Endothelial cell of umbilical vein (primary cell): ENCODE results near the gene HNRNPC. TPM values are rescaled to one million over a fixed set of nuclear protein-coding genes. Genes with fewer than 3 reads are reported as not detected.
A peak's percentile ranks its signal among the peaks of the same experiment; 100 is the strongest.

Experiments
- BruUV-seq: library from RNA; stranded (reverse); fragments of 400-500 nt; replicated peaks from 2 replicates; lab custom pipeline; 2021; lab: Mats Ljungman, UMichigan
- CTCF ChIA-PET: fragments of 300-600, 350-600 bp; sonication (Branson Sonifier 250); formaldehyde crosslinking; loops from one replicate; lab custom pipeline; 2021; ENCODE audit warnings: antibody characterized with exemption, inconsistent platforms; lab: Charles Lee
- POLR2A ChIA-PET: fragments of 300-600, 350-600 bp; sonication (Branson Sonifier 250); formaldehyde crosslinking; loops from one replicate; lab custom pipeline; 2021; ENCODE audit warnings: antibody characterized with exemption, inconsistent platforms; lab: Charles Lee
- DNase-seq: peaks from one replicate; pipeline ENCODE4 v3.0.0-alpha.2; 2011; ENCODE audit warnings: low read depth, low spot score
- FAIRE-seq: peaks from 2 replicates; lab custom pipeline; 2011; peaks lifted over from hg19 to GRCh38; lab: Jason Lieb, UNC
- H2AFZ ChIP-seq: 2 replicates; pipeline ENCODE4 v1.6.0; 2012; ENCODE audit warnings: low read depth, low read length, control low read depth, inconsistent platforms
- H3K27ac ChIP-seq: 2 replicates; pipeline ENCODE4 v1.5.1; 2011; ENCODE audit warnings: low read depth, mild to moderate bottlenecking, control low read depth, low read length, moderate library complexity; ENCODE audit not compliant: insufficient read depth
- H3K27me3 ChIP-seq, 2 experiments: 2 replicates each; pipeline versions ENCODE4 v1.6.0 to v1.6.1; 2011; ENCODE audit warnings: low read length in 2 of 2, mixed read lengths in 1 of 2; ENCODE audit not compliant: control insufficient read depth in 2 of 2, insufficient read depth in 2 of 2
- H3K36me3 ChIP-seq, 2 experiments: 2 replicates in 1 of 2; 3 replicates in 1 of 2; pipeline ENCODE4 v1.5.1; 2011; ENCODE audit warnings: low read length in 2 of 2, mild to moderate bottlenecking in 1 of 2, moderate library complexity in 1 of 2; ENCODE audit not compliant: control insufficient read depth in 2 of 2, insufficient read depth in 2 of 2; ENCODE audit errors: extremely low read depth in 1 of 2
- H3K4me1 ChIP-seq: 3 replicates; pipeline ENCODE4 v1.5.1; 2011; ENCODE audit warnings: mild to moderate bottlenecking, low read length; ENCODE audit not compliant: control insufficient read depth, insufficient read depth; ENCODE audit errors: extremely low read depth
- H3K4me2 ChIP-seq: 2 replicates; pipeline ENCODE4 v1.6.1; 2011; ENCODE audit warnings: low read length, control low read depth, mixed read lengths; ENCODE audit not compliant: insufficient read depth
- H3K4me3 ChIP-seq, 3 experiments: fragments of 200-600 bp in 1 of 3; sonication (generic), shearing (Covaris generic) in 1 of 3; replicated peaks in 1 of 3; 2 replicates each; pipeline ENCODE4 v1.5.1; 2011 to 2016; ENCODE audit warnings: control low read depth in 3 of 3, low read length in 3 of 3, mild to moderate bottlenecking in 2 of 3, inconsistent platforms in 1 of 3, low read depth in 1 of 3, moderate library complexity in 1 of 3; ENCODE audit not compliant: insufficient read depth in 1 of 3
- H3K79me2 ChIP-seq: 2 replicates; pipeline ENCODE4 v1.6.0; 2012; ENCODE audit warnings: low read length, inconsistent platforms; ENCODE audit not compliant: control insufficient read depth, insufficient read depth
- H3K9ac ChIP-seq: replicated peaks from 2 replicates; pipeline ENCODE3; 2011; ENCODE audit warnings: low read length, control low read depth; ENCODE audit not compliant: insufficient read depth; ENCODE audit errors: extremely low read depth
- H3K9me1 ChIP-seq: replicated peaks from 3 replicates; pipeline ENCODE4 v1.6.0; 2011; ENCODE audit warnings: mild to moderate bottlenecking, low read length; ENCODE audit not compliant: control insufficient read depth, insufficient read depth; ENCODE audit errors: extremely low read depth
- H3K9me3 ChIP-seq: replicated peaks from 2 replicates; pipeline ENCODE4 v1.5.1; 2012; ENCODE audit warnings: low read length, inconsistent platforms; ENCODE audit not compliant: control insufficient read depth, insufficient read depth
- H4K20me1 ChIP-seq: replicated peaks from 2 replicates; pipeline ENCODE3; 2011; ENCODE audit warnings: mild to moderate bottlenecking, low read length; ENCODE audit not compliant: control insufficient read depth, insufficient read depth; ENCODE audit errors: extremely low read depth
- POLR2AphosphoS5 ChIP-seq: IDR thresholded peaks from 2 replicates; pipeline ENCODE4 v1.6.1; 2012; ENCODE audit warnings: low read depth, mild to moderate bottlenecking, control low read depth, low read length, moderate library complexity; ENCODE audit not compliant: insufficient read depth
- dilution Hi-C: fragments of 300-500 bp; cut with MboI; formaldehyde crosslinking; loops from one replicate; pipeline ENCODE4 v1.15.0; 2019; ENCODE audit warnings: low sequenced_read_pairs; ENCODE audit not compliant: extremely low pct_ligation_motif_present
- intact Hi-C: fragments of 100-400 bp; cut with micrococcal nuclease; formaldehyde crosslinking; loops from one replicate; pipeline ENCODE4 v1.10.0; 2022
- polyA plus RNA-seq, 4 experiments: library from polyadenylated mRNA; depleted of rRNA in 3 of 4; stranded (reverse) in 3 of 4; unstranded in 1 of 4; fragments of >200 nt; gene quantifications; 2 replicates each; pipeline versions ENCODE4 v1.2.1 to v1.2.3, GENCODE V29; 2011 to 2012; ENCODE audit warnings: missing spikeins in 1 of 4
- total RNA-seq: library from RNA; stranded (reverse); gene quantifications from 2 replicates; pipeline ENCODE4 v1.2.3, GENCODE V29; 2021
- TF ChIP-seq, protein P1 (sequence below), 2 donors: IDR thresholded peaks; 1 replicate in 1 of 2; 2 replicates in 1 of 2; pipeline ENCODE4 v1.5.1; 2011; ENCODE audit warnings: low read length in 2 of 2, mild to moderate bottlenecking in 2 of 2, moderate library complexity in 2 of 2, control low read depth in 1 of 2, inconsistent platforms in 1 of 2, low read depth in 1 of 2; ENCODE audit not compliant: insufficient read depth in 1 of 2; ENCODE audit errors: extremely low read depth in 1 of 2
- TF ChIP-seq, protein P2 (sequence below): IDR thresholded peaks from 2 replicates; pipeline ENCODE4 v1.6.1; 2011; ENCODE audit not compliant: insufficient read depth, insufficient read length

HNRNPC gene
- total and polyA plus RNA-seq, 2 donors (not counting 3 experiments of a cell fraction or from before 2014, with no cell fraction given) = 531 to 674 TPM

DNA sequence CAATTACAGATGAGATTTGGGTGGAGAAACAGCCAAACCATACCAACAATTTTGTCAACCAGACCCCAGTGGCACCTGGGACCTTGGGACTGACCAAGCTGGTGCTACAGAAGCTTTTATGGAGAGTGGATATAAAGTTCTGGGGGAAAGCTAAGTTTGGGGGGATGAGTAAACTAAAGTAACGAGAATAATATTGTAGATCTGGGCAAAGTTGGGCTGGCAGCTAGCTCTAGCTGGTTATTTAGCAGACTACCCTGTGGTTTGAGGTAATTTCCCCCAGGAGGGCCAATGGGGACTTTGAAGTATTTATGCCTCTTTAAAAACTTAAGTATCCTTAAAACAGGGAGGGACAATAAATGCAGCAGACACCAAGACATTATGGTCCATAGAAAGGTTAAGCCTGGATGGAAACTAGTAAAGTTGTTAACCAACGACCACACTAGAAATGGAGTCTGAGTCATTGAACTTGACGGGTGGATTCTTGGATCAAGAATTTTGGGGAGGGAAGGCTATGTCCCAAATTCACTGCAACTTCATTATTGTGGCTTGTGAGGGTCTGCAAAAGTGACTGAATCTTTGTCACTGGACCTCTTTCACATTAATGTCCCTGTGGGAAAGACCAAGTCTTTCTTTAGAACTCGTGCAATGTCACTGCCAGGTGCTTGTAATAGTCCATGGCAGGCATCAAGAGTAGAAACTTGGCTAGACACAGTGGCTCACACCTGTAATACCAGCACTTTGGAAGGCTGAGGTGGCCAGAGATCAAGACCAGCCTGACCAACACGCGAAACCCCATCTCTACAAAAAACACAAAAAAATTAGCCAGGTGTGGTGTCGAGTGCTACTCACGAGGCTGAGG is 64.8 kb downstream of the HNRNPC start:
- CTCF ChIA-PET = no interaction called here
- H3K36me3 ChIP-seq = peaks cover 21 to 37% of the 10 kb centered on the region in 2 experiments

DNA sequence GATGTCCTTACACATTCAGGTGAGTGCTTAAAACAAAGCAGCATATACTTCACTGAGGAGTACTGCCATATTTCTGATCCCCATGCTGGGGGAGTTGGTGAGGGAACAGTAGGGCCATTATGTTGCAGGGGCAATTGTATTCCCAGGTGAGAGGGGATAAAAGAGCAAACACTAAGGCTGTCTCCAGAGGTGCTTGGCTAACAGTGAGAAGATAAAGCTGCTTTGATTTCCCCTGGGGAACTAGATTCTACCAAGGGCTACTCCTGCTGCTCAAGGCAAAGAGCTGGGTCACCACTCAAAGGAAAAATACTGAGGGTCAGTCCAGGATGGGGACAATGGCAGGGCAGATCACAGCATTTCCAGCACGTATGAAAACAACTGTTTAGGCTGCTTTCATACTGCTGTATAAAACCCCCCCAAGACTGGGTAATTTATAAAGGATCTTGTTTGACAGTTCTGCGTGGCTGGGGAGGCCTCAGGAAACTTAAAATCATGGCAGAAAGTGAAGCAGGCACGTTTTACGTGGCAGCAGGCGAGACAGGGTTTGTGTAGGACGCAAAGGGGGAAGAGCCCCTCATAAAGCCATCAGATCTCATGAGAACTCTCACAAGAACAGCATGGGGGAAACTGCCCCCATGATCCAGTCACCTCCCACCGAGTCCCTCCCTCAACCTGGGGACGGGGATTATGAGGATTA is 65.6 kb downstream of the HNRNPC start:
- H3K4me2 ChIP-seq = no peak overlapping the region
- H3K79me2 ChIP-seq = no peaks in the 10 kb centered on the region
- H3K27ac ChIP-seq = no peak overlapping the region
- H2AFZ ChIP-seq = no peak overlapping the region
- TF ChIP-seq, protein P1, sequence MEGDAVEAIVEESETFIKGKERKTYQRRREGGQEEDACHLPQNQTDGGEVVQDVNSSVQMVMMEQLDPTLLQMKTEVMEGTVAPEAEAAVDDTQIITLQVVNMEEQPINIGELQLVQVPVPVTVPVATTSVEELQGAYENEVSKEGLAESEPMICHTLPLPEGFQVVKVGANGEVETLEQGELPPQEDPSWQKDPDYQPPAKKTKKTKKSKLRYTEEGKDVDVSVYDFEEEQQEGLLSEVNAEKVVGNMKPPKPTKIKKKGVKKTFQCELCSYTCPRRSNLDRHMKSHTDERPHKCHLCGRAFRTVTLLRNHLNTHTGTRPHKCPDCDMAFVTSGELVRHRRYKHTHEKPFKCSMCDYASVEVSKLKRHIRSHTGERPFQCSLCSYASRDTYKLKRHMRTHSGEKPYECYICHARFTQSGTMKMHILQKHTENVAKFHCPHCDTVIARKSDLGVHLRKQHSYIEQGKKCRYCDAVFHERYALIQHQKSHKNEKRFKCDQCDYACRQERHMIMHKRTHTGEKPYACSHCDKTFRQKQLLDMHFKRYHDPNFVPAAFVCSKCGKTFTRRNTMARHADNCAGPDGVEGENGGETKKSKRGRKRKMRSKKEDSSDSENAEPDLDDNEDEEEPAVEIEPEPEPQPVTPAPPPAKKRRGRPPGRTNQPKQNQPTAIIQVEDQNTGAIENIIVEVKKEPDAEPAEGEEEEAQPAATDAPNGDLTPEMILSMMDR (IDR thresholded peaks at IDR 0.05; ENCODE audit: extremely low read depth in 1 of 2, insufficient read depth in 1 of 2, low read depth in 1 of 2, low read length in 2 of 2) = no peak
- peak; percentile 21 for TF ChIP-seq POLR2AphosphoS5
- no peak overlapping the region for H3K9ac ChIP-seq
- H3K4me1 ChIP-seq = no peaks in the 10 kb centered on the region
- ChIA-PET POLR2A (interaction anchor here (0.7 kb wide), 1 partner anchor 38 kb away, joined by 3 read pairs; no protein-coding TSS in a partner anchor), CTCF (no interaction called here)
- H3K27me3 ChIP-seq = no peaks in the 10 kb centered on the region
- no peak for DNase-seq
- FAIRE-seq = no peak
- H3K9me1 ChIP-seq = no peaks in the 10 kb centered on the region
- intact Hi-C loops = no loop called here
- H3K36me3 ChIP-seq = peaks cover 21 to 31% of the 10 kb centered on the region in 2 experiments
- BruUV-seq = no TSS peak
- H4K20me1 ChIP-seq = no peaks in the 10 kb centered on the region
- dilution Hi-C loops = no loop called here
- no peak overlapping the region for H3K4me3 ChIP-seq
- H3K9me3 ChIP-seq = no peaks in the 10 kb centered on the region

More for the DNA sequence above, 64.8 kb downstream of the HNRNPC start:
- Histone ChIP-seq H3K27me3 (no peaks in the 10 kb centered on the region), H3K9me3 (no peaks in the 10 kb centered on the region), H3K9ac (no peak overlapping the region), H3K9me1 (no peaks in the 10 kb centered on the region), H2AFZ (no peak overlapping the region), H3K4me3 (no peak overlapping the region), H3K79me2 (no peaks in the 10 kb centered on the region), H3K4me2 (no peak overlapping the region), H3K27ac (no peak overlapping the region), H4K20me1 (no peaks in the 10 kb centered on the region), H3K4me1 (no peaks in the 10 kb centered on the region)
- intact Hi-C loops (no loop called here), dilution Hi-C loops (no loop called here)
- TF ChIP-seq, protein P2, sequence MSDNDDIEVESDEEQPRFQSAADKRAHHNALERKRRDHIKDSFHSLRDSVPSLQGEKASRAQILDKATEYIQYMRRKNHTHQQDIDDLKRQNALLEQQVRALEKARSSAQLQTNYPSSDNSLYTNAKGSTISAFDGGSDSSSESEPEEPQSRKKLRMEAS = no peak
- no TSS peak for BruUV-seq
- no peak for FAIRE-seq
- POLR2A ChIA-PET = interaction anchor here (0.7 kb wide), 1 partner anchor 37 kb away, joined by 3 read pairs; no protein-coding TSS in a partner anchor
- no peak for DNase-seq
